Endothelial cell of hepatic sinusoid (primary cell): ENCODE measurements around the gene CLDN7.

Experiments
- in situ Hi-C: cut with HindIII; loops from 2 replicates; pipeline ENCODE4 v1.10.0; 2017; ENCODE audit warnings: low sequenced_read_pairs

The CLDN7 gene

GRCh38 chr17:7238420-7239090 lies 23.7 kb downstream of the CLDN7 start:
- in situ Hi-C loops, result no loop called here

DNA sequence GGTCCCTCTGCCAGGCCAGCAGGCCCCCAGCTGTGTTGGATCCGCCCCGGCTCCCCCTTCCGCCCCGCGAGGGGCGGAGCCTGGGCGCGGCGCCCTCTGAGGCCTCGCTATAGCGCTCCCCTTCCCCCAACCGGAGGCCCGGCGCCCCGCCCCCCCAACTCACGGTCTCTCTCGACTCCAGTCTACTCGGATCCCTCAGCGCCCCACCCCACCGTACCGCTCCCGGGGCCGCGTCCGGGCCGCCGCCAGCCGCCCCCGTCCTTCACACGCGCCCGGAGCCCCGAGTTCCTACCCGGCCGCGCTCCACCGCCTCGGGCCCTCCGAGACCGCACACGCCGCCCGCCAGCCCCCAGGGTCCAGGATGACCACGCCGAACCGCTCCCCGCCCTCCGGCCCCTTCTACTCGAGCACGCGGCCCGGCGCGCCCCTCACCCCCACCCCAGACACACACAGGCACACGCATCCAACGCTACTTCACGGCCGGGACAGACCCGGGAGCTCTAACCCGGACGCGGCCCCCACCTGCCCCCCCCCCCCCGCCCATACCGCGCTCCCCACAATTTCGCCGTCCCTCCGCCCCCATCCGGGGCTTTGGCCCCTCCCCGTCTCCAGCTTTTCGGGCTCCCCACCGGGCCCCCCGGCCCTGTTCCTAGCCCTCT lies 24.4 kb downstream of the CLDN7 start:
- in situ Hi-C loops, result no loop called here

- in situ Hi-C loops, result no loop called here
These were observed 25.0 kb downstream of the CLDN7 start for GRCh38 chr17:7237266-7237760.

DNA sequence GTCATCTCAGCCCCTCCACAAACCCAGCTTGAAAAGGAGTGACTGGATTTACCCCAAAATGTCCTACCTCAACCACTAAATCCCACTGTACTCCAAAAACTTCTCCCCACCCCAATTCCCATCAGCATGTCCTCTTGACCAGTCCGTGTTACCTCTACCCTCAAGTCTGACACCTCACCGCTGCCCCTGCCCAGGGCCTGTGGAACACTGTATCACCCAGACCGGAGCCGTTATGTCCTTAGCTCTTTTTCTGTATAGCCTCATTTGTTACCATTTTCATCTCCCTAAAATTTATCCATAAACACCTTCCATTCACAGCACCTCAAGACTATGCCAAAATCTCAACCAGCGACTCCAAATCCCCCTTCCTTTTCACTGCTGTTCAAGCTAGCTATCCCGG lies 25.5 kb downstream of the CLDN7 start:
- in situ Hi-C loops, result no loop called here

DNA sequence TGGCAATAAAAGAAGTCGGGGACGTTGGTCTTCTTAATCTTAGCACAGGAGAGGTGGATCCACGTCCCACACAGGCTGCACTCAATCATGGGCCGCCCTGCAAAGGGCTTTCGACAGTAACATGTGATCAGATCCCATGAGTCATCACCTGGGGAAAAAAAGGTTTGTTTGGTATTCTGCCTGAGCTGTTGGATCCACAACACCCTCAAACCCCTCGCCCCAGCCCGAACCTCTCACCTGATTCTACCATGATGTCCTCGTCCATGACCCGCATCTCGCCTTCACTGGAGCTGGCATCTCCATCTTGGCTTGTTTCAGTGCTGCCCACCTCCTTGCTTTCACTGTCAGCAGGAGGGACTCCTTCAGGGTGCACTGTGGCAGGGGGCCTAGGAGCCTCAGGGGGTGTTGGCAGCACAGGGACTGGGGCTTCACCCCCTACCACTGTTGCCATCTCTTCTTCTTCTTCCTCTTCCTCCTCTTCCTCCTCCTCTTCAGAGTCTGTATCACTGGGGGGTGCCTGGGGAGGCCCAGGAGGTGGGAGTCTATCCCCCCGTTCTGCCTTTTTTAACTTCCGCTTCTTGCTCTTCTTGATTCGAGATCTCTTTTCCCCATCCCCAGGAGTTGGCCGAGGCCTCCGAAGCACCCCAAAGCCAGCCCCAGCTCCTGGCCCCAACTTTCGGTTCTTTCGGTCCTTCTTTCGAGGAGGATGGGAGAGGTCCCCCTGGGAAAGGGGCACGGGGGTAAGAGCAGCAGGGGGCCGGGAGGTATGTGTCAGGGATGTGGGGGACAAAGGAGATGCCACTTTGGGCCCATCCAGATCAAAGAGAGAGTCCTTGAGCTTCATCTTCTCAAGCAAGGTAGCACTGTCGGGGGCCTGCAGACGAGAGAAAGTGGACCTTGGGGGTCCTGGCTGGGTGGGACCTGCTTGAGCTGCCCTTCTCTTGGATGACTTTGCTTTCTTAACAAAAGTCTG lies 26.3 kb downstream of the CLDN7 start:
- in situ Hi-C loops, result no loop called here

DNA sequence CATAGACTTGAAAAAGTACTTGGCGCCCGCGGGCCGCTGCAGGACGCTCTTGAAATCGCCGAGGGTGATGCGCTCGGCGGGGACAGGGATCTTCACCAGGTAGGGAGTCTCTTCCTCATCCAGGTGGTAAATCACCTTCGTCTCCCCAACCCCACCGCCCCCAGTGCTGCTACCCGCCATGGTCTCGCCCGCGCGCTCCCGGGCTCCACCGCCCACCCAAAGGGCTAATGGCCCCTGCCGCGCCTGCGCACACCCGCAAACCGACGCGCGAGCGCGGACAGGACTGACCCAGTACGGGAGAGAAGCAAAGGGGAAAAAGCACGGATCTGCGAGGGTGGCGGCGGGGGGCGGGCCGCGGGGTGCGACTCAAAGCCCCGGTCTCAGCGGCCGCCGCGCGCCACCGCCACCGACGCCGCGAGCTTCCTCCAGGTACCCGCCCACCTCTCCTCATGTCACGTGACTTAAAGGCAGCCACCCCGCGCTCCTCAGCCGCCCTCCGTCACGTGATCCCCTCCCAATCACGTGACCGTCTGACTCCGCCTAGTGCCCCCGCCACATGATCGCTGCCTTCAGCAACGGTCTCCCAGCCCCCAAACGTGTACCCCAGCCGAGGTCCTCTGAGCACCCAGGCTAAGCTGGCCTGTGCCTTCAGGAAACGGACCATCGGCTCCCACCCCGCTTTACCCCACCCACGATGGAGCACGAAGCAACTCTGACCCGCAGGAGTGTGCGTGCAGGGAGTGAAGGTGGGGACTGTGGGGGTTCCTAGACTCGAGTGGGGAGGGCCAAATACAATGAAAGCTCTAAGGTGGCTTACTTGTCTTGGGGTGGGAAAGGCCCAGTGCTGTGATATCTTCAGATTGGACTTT lies 28.0 kb downstream of the CLDN7 start, which contains the start of gene DVL2:
TSS of gene DVL2 (minus strand) at position 435 of the 869 bp plus-strand sequence. CDS start at position 180, 255 bp downstream.
- in situ Hi-C loops, result no loop called here

DNA sequence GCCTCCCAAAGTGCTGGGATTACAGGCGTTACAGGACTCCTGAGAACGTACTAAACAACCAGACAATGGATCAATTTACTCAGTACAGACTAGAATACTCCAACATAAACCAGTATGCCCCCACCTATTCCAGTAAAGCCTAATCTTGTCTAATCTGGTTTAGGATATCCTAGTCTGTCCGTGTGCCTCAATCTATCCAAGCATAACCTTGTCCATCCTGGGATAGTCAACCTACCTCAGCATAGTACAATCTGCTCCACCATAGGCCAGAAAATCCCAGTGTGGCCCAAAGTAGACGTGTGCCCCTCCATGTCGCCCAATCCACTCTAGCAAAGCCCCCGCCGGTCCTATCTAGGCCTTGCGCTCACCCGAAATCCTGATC lies 28.6 kb downstream of the CLDN7 start:
- in situ Hi-C loops, result no loop called here

- in situ Hi-C loops, result no loop called here
These were observed 30.2 kb downstream of the CLDN7 start for GRCh38 chr17:7232114-7232513.

GRCh38 chr17:7229504-7229903 lies 32.8 kb downstream of the CLDN7 start:
- in situ Hi-C loops, result loop anchor here (5.0 kb wide), 3 partner anchors 67 to 98 kb away; partner anchors contain the start of gene NEURL4

- in situ Hi-C loops, result loop anchor here (5.0 kb wide), 3 partner anchors 67 to 98 kb away; partner anchors contain the start of gene NEURL4
These were observed 33.4 kb downstream of the CLDN7 start for GRCh38 chr17:7228920-7229319.

DNA sequence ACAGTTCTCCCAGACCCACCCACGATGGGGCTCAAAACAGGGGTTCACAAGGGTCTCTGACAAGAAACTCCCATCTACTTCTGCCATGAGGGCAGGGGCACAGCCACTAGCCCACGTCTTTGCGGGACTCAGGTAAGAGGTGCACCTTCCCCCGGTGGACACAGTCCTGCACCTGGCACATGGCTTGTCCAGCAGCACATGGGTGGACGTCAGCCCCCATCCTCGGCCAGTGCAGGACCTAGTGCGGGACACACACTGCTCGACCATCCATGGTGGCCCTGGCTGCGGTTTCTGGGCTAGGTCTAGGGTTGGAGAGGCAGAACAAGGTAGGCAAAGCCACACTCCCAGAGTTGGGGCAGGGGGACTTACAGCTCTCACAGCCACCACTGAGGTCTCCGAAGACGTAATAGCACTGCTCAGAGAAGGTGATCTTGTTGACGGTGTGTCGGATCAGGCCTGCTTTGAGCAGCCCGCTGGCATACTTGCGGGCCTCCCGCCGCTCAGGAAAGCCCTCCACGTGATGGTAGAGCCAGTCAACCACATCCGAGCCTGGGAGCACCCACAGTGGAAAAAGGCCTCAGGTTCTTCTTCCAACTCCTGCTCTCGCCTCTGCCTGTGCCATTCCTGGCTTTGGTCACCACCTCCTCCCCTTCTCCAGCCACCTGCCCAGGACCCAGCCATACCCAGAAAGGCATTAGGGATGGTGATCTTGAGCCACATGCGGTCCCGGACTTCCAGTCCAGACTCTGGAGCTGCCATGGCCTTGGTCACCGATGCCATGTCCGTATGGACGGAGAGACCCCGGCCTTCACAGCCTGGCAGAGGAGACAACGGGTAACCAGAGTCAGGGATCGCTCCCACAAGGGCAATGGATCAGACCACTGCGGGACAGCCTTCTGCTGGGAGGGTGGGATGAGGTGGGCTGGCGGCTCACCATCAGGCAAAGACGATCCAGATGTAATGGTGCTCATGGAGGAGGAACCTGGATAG lies 35.3 kb downstream of the CLDN7 start:
- in situ Hi-C loops, result loop anchor here (5.0 kb wide), 3 partner anchors 65 to 100 kb away; partner anchors contain the start of gene NEURL4

DNA sequence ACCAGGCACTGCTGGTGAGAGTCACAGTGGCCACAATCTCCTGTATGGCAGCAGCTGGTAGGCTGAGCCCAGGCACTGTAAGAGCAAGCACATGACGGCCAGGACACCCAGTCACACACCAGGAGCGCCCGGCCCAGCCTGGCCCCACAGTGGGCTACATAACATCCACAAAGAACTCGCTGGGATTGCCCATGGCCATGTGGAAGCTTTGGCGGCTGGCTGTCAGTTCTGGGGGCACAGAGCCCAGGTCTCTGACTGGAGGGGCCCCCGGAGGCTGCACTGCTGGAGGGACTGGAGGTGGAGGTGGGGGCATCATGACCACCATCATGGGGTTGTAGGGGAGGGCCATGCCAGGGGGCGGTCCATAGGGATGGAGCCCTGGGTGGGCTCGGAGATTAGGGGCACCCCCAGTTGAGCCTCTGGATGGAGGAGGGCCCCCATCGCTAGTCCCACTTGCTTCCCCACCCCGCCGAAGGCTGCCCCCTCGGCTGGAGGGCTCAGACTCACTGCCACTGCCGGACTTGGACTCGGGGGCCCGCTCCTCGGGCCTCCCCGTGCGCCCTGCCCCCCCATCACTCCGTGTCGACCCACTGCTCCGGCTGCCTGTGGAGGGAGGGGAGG lies 36.5 kb downstream of the CLDN7 start:
- in situ Hi-C loops, result loop anchor here (5.0 kb wide), 3 partner anchors 64 to 101 kb away; partner anchors contain the start of gene NEURL4

DNA sequence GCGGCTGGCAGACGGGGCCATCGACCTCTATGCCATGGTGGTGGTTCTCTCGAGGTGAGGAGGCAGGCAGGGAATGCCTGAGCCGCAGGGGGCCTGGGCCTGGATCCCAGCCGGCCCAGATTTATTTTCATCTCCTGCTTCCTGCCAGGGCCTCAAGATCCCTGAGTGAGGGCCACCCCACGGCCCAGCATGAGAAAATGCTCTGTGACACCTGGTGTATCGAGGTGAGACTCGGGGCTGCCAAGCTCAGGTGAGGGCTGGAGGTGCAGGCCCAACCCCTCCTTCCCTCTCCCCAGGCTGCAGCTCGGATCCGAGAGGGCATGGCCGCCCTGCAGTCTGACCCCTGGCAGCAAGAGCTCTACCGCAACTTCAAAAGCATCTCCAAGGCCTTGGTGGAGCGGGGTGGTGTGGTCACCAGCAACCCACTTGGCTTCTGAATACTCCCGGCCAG lies 37.6 kb downstream of the CLDN7 start:
- in situ Hi-C loops, result loop anchor here (5.0 kb wide), 3 partner anchors 62 to 103 kb away; partner anchors contain the start of gene NEURL4

- in situ Hi-C loops, result no loop called here
These were observed 38.2 kb downstream of the CLDN7 start for GRCh38 chr17:7224110-7224509.

DNA sequence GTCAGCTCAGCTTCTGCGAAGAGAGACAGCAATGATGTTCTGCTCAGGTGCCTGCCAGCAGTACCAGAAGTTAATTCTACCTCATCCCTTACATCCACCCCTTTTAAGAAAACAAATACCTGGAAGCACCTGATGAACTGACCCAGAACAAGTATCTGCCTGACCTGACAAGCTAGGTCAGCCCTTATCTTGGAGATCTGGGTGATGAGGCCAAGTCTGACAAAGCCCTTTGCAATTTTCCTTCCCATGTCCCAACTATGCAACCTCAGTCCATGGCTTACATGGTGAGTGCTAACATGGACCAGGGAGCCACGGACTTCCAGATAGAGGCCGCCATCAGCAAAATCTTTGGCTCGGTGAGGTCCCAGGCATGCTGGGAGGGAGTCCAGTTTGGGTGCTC lies 38.9 kb downstream of the CLDN7 start:
- in situ Hi-C loops, result no loop called here

DNA sequence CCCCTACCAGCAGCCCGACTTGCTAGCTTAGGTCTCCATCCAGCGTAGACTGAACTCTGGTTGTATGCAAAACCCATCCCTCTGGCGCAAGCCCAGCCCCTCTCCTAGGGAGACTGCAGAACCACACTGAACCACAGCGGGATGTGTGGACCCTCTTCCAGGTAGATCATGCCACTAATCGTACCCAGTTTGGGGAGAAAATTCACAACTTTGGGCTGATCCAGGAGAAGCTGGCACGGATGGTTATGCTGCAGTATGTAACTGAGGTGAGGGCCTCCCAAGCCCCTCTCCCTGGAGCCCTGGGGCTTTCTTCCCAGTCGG lies 39.3 kb downstream of the CLDN7 start:
- in situ Hi-C loops, result no loop called here

DNA sequence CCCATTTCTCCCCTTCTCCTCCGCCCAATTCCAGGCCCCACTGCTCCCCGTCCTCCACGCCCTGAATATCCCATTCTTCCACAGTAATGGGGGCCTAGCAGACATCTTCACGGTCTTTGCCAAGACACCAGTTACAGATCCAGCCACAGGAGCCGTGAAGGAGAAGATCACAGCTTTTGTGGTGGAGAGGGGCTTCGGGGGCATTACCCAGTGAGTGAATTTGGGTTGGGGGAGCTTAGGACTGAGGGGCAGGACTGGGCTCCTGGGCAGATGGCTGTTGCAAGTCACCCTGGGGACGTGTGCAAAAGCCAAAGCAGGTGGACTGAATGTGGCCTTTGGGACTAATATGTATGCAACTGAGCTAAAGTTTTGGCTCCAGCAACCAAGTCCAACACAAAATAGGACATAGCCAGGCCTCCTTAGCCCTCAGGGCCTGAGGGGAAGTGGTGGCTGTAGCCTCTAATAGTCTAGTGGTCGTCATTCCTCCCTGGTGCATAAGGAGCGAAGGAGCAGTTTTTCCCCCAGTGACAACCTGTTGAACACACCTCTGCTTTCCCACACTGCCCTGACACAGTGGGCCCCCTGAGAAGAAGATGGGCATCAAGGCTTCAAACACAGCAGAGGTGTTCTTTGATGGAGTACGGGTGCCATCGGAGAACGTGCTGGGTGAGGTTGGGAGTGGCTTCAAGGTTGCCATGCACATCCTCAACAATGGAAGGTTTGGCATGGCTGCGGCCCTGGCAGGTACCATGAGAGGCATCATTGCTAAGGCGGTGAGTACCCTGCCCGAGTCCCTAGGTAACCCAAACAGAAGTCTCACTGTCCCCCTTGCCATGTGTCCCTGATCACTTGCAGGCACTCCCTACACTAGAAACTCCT lies 39.9 kb downstream of the CLDN7 start:
- in situ Hi-C loops, result no loop called here
